Measurements from ENCODE around the gene DHODH.
"Not testable (repeated sequence)": the region's sequence is repeated elsewhere in the genome, so short reads cannot be mapped to it uniquely, and the experiment has no call there.

Gene DHODH

DNA sequence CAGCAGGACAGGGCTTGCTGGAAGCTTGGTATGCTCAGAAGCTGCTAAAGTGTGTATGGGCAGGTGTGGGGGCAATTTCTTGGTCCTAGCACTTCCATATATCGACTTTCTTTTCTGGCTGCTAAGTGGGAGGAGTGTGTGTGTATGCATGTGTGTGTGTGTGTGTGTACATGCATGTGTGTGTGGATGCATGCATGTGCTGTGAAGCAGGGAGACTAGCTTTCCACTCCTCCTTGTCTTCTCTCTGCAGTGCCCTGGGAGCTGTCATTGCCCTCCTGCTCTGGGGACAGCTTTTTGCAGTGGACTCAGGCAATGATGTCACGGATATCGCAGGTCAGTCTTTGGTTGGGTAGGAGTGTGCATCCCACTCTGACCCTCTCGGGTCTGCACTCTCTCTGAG is 47.4 kb downstream of the DHODH start:
- DNase-seq: no peak

DNA sequence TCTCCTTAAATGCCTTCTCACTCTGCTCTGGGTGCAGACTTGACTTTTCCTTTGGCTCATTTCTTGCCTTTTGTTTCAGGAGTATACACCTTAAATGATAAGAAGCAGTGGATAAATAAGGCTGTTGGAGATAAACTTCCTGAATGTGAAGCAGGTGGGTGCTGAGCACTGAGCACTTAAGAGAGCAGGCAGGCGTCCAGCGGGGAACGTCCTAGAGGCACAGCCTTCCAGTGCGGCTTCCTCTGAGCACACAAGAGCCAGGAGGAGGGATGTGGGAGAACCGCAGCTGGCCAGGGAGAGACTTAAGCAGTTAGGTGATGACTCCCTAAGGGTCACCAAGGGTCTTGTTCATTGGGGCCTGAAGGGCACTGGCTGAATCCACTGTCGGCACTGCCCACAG is 48.8 kb downstream of the DHODH start:
- not testable (repeated sequence) for DNase-seq

DNA sequence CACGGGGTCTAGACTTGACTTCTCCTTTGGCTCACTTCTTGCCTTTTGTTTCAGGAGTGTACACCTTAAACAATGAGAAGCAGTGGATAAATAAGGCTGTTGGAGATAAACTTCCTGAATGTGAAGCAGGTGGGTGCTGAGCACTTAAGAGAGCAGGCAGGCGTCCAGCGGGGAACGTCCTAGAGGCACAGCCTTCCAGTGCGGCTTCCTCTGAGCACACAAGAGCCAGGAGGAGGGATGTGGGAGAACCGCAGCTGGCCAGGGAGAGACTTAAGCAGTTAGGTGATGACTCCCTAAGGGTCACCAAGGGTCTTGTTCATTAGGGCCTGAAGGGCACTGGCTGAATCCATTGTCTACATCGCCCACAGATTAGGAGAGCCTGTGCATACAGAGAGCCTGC is 50.5 kb downstream of the DHODH start:
- not testable (repeated sequence) for DNase-seq

DNA sequence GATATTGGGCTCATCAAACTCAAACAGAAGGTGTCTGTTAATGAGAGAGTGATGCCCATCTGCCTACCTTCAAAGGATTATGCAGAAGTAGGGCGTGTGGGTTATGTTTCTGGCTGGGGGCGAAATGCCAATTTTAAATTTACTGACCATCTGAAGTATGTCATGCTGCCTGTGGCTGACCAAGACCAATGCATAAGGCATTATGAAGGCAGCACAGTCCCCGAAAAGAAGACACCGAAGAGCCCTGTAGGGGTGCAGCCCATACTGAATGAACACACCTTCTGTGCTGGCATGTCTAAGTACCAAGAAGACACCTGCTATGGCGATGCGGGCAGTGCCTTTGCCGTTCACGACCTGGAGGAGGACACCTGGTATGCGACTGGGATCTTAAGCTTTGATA is 51.9 kb downstream of the DHODH start:
- no peak for DNase-seq

DNA sequence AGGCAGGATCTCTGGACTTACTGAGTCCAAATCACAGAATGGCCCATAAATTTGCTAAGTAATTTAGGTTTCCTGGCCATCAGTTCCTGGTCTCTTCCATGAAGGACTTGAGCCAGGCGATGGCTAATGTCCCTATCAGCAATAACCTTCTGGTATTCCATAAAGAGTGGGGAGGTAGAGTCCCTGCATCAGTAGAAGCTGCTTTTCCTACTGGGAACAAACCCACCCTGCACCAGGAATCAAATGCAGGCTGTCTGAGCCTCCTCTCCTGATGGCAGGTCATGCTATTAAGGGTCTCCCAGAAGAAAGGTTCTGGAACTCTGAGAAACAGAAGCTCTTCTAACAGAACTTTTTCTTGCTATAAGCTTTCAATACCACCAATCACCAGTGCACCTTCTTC is 53.0 kb downstream of the DHODH start:
- DNase-seq: no peak

DNA sequence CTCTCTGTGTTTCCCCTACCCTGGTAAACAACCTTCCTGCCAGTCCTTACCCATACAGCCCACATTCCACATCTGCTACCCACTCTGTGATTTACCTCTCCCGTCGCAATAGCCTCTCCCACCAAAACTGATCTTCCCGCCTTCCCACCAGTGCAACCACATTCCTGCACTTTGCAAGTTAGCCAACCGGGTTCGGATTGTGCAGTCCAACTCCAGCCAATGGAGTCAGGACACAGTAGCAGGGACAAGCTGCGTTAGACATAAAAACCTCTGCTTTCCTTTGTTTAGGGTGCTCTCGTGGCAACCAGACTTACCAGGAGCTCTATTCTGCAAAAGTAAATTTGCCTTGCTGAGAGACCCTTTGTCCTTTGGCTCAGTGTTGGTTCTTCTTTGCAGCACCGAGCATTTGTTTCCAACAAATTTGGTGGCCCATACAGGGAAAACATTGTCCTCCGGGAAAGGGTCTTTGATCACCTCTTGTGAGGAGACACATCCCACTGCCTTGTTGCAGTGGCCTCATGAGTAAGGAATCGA is 55.9 kb downstream of the DHODH start:
- no peak for DNase-seq

DNA sequence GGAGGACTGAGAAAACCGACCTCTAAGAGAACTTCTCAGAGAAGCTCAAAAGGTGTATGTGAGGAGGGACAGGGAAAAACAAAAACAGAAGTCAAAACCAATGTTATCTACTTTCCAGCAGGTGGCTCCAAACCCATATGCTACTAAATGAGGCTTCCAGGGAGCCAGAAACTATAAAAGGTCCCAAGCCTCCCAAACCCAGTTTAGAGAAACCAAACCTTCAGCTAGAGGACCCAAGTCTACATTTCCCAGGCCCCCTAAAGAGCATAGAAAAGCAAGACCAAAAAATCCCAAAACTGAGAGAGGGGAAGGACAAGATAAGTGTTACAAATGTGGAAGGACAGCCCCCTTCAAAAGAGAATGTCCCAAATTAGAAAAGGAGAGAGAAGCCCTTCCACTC is 58.2 kb downstream of the DHODH start:
- DNase-seq: no peak

DNA sequence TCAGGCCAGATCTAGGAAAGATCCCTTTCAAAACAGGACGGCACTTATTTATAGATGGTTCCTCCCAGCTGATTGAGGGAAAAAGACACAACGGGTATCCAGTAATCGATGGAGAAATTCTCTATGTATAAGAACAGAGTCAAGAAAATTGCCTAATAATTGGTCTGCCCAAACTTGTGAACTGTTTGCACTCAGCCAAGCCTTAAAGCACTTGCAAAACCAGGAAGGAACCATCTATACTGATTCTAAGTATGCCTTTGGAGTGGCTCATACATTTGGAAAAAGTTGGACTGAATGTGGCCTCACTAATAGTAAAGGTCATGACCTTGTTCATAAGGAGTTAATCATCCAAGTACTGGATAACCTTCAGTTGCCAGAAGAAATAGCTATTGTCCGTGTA is 60.4 kb downstream of the DHODH start:
- DNase-seq: no peak

DNA sequence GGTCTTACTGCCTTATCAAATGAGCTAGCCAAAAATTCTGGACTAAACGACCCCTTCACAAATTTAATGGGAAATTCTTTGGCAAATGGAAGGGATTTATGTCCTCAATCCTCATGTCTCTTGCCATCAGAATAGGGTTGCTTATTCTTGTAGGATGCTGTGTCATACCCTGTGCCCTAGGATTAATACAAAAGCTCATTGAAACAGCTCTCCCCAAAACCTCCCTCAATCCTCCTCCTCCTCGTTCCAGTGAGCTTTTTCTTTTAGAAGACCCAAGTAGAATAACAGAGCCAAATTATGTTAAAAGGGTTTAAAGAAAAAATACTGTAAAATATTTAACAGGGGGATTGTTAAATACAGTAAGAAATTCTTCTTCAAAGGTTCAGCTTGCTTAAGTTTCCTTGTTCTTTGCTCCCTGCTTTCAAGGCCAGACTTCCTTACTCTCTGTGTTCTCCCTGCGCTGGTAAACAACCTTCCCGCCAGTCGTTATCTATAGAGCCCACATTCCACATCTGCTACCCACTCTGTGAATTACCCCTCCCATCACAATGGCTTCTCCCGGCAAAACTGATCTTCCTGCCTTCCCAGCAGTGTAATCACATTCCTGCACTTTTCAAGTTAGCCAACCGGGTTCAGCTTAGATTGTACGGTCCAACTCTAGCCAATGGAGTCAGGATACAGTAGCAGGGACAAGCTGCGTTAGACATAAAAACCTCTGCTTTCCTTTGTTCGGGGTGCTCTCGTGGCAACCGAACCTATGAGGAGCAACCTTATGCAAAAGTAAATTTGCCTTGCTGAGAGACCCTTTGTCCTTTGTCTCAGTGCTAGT is 64.2 kb downstream of the DHODH start:
- no peak for DNase-seq

DNA sequence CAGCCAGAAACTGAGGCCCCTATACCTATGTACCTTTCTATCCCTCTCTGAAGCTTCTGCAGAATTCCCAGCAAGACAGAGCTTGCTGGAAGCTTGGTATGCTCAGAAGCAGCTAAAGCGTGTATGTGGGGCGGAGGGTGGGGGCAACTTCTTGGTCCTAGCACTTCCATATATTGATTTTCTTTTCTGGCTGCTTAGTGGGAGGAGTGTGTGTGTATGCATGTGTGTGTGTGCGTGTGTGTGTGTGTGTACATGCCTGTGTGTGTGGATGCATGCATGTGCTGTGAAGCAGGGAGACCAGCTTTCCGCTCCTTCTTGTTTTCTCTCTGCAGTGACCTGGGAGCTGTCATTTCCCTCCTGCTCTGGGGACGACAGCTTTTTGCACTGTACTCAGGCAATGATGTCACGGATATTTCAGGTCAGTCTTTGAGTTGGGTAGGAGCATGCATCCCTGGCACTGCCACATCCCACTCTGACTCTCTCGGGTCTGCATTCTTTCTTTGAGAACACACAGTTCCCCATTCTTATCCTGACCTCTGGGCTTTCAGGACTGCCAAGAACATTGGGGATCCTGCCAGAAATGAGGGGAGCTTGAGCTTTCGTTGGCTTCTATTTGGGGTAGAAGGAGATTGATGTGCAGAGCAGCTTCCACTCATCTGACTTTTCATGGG is 65.2 kb downstream of the DHODH start:
- no peak for DNase-seq

DNA sequence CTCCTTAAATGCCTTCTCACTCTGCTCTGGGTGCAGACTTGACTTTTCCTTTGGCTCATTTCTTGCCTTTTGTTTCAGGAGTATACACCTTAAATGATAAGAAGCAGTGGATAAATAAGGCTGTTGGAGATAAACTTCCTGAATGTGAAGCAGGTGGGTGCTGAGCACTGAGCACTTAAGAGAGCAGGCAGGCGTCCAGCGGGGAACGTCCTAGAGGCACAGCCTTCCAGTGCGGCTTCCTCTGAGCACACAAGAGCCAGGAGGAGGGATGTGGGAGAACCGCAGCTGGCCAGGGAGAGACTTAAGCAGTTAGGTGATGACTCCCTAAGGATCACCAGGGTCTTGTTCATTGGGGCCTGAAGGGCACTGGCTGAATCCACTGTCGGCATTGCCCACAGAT is 66.5 kb downstream of the DHODH start:
- DNase-seq: not testable (repeated sequence)

Measured in COR-L47 (cell line).